Calu3 (cell line): ENCODE measurements around the gene RORB. TPM values are rescaled to one million over a fixed set of nuclear protein-coding genes. Genes with fewer than 3 reads are reported as not detected.

ENCODE experiments used
- BruUV-seq: library from RNA; stranded (reverse); fragments of 400-500 nt; replicated peaks from 2 replicates; lab custom pipeline; 2021; lab: Mats Ljungman, UMichigan
- CTCF ChIA-PET: fragments of 300-600 bp; sonication (Branson Sonifier 250); formaldehyde crosslinking; loops from one replicate; lab custom pipeline; 2022; ENCODE audit warnings: antibody characterized with exemption; lab: Charles Lee
- DNase-seq: peaks from one replicate; pipeline ENCODE4 v3.0.0; 2022
- H3K27ac Mint-ChIP-seq: one replicate; pipeline ENCODE4 v1.8.0; 2022; ENCODE audit warnings: mixed read lengths; ENCODE audit not compliant: unreplicated experiment
- H3K27me3 Mint-ChIP-seq: one replicate; pipeline ENCODE4 v1.8.0; 2022; ENCODE audit warnings: mixed read lengths; ENCODE audit not compliant: unreplicated experiment
- H3K36me3 Mint-ChIP-seq: one replicate; pipeline ENCODE4 v1.8.0; 2022; ENCODE audit warnings: mild to moderate bottlenecking, moderate library complexity, mixed read lengths; ENCODE audit not compliant: insufficient read depth, unreplicated experiment
- H3K4me1 Mint-ChIP-seq: one replicate; pipeline ENCODE4 v1.8.0; 2022; ENCODE audit warnings: mild to moderate bottlenecking, low read depth, mixed read lengths; ENCODE audit not compliant: unreplicated experiment
- H3K4me3 Mint-ChIP-seq: one replicate; pipeline ENCODE4 v1.8.0; 2022; ENCODE audit warnings: mild to moderate bottlenecking, low read depth, moderate library complexity, mixed read lengths; ENCODE audit not compliant: unreplicated experiment
- H3K9me3 Mint-ChIP-seq: one replicate; pipeline ENCODE4 v1.8.0; 2022; ENCODE audit warnings: low read depth, mixed read lengths; ENCODE audit not compliant: unreplicated experiment
- CTCF ChIP-seq: fragments of 200-600 bp; IDR thresholded peaks from one replicate; pipeline ENCODE4 v1.8.0; 2022; ENCODE audit warnings: antibody characterized with exemption; ENCODE audit not compliant: unreplicated experiment
- intact Hi-C: fragments of 100-400 bp; cut with micrococcal nuclease; formaldehyde crosslinking; loops from one replicate; pipeline ENCODE4 v1.10.0; 2022; ENCODE audit not compliant: unreplicated experiment
- total RNA-seq: library from RNA; stranded (reverse); gene quantifications from 2 replicates; pipeline ENCODE4 v1.2.3, GENCODE V29; 2022

RORB gene
- total RNA-seq, 1 experiment from 2014 or later, result not detected

GRCh38 chr9:74512416-74512815 lies 15.3 kb downstream of the RORB start:
- H3K4me1 Mint-ChIP-seq, result no peaks in the 10 kb centered on the region
- H3K27me3 Mint-ChIP-seq, result no peaks in the 10 kb centered on the region
- no peak overlapping the region for H3K4me3 Mint-ChIP-seq
- H3K27ac Mint-ChIP-seq, result no peak overlapping the region
- DNase-seq, result no peak
- no peak for TF ChIP-seq CTCF
- CTCF ChIA-PET, result no interaction called here
- no peaks in the 10 kb centered on the region for H3K9me3 Mint-ChIP-seq
- no TSS peak for BruUV-seq
- intact Hi-C loops, result no loop called here
- H3K36me3 Mint-ChIP-seq, result no peaks in the 10 kb centered on the region

GRCh38 chr9:74513221-74513620 lies 16.1 kb downstream of the RORB start:
- Mint-ChIP-seq H3K27me3 (no peaks in the 10 kb centered on the region), H3K9me3 (no peaks in the 10 kb centered on the region), H3K36me3 (no peaks in the 10 kb centered on the region), H3K4me1 (no peaks in the 10 kb centered on the region), H3K27ac (no peak overlapping the region), H3K4me3 (no peak overlapping the region)
- no peak for DNase-seq
- BruUV-seq, result no TSS peak
- no peak for TF ChIP-seq CTCF
- intact Hi-C loops, result no loop called here
- CTCF ChIA-PET, result no interaction called here

- Mint-ChIP-seq H3K4me3 (no peak overlapping the region), H3K4me1 (no peaks in the 10 kb centered on the region), H3K36me3 (no peaks in the 10 kb centered on the region), H3K9me3 (no peaks in the 10 kb centered on the region), H3K27me3 (no peaks in the 10 kb centered on the region), H3K27ac (no peak overlapping the region)
- CTCF ChIA-PET, result no interaction called here
- DNase-seq, result no peak
- intact Hi-C loops, result no loop called here
- TF ChIP-seq CTCF, result no peak
- no TSS peak for BruUV-seq
Observed at GRCh38 chr9:74517188-74517587, 20.1 kb downstream of the RORB start.

GRCh38 chr9:74519419-74519818 lies 22.3 kb downstream of the RORB start:
- H3K36me3 Mint-ChIP-seq, result no peaks in the 10 kb centered on the region
- no peak for DNase-seq
- TF ChIP-seq CTCF, result no peak
- CTCF ChIA-PET, result no interaction called here
- H3K9me3 Mint-ChIP-seq, result no peaks in the 10 kb centered on the region
- no TSS peak for BruUV-seq
- no peak overlapping the region for H3K4me3 Mint-ChIP-seq
- no peak overlapping the region for H3K27ac Mint-ChIP-seq
- H3K27me3 Mint-ChIP-seq, result peaks cover 12% of the 10 kb centered on the region
- no peaks in the 10 kb centered on the region for H3K4me1 Mint-ChIP-seq
- intact Hi-C loops, result no loop called here
